Measurements from ENCODE around the gene GAS2L1.

GRCh38 chr22:29306175-29306834 lies at the start of gene GAS2L1:
- peak; percentile 60; the same call in 1 of the 2 replicates for TF ChIP-seq SIN3A (IDR thresholded peaks at IDR 0.05; ENCODE audit: borderline replicate concordance, insufficient read depth, low read length)
- no peak for TF ChIP-seq REST (IDR thresholded peaks at IDR 0.05; ENCODE audit: insufficient read depth in 1 of 2, low read depth in 2 of 2, low read length in 2 of 2)
- no peak for TF ChIP-seq TAF1 (IDR thresholded peaks at IDR 0.05; ENCODE audit: borderline replicate concordance, insufficient read depth, low read length)
- no peak for TF ChIP-seq POLR2AphosphoS5 (IDR thresholded peaks at IDR 0.05; ENCODE audit: low read depth, low read length)
